Subcutaneous adipose tissue (tissue), 4 donors: ENCODE measurements around the gene B3GALT6. TPM values are rescaled to one million over a fixed set of nuclear protein-coding genes. Genes with fewer than 3 reads are reported as not detected.

ENCODE experiments used
- CTCF ChIP-seq: fragments of 450-650 bp; IDR thresholded peaks from one replicate; pipeline ENCODE4 v1.5.1; 2016; ENCODE audit warnings: low read depth, mild to moderate bottlenecking, control low read depth, antibody characterized with exemption, moderate library complexity
- total RNA-seq, 4 donors: library from RNA; depleted of rRNA; stranded (reverse); fragments of >200 nt; gene quantifications; one replicate each; pipeline ENCODE4 v1.1.0, GENCODE V29; 2016

B3GALT6 gene
- total RNA-seq, 4 donors from 2014 or later, result 7.2 to 13.9 (median 7.8) TPM

GRCh38 chr1:1262758-1263157 lies 30.7 kb downstream of the B3GALT6 start:
- TF ChIP-seq CTCF, result no peak

- TF ChIP-seq CTCF, result no peak
Observed at GRCh38 chr1:1264026-1264425, 32.0 kb downstream of the B3GALT6 start.

GRCh38 chr1:1264868-1265272 lies 32.8 kb downstream of the B3GALT6 start:
- no peak for TF ChIP-seq CTCF

- no peak for TF ChIP-seq CTCF
Observed at GRCh38 chr1:1267488-1268283, 35.6 kb downstream of the B3GALT6 start.

- no peak for TF ChIP-seq CTCF
Observed at GRCh38 chr1:1268284-1268682, 36.2 kb downstream of the B3GALT6 start.

- TF ChIP-seq CTCF, result no peak
Observed at GRCh38 chr1:1270813-1271212, 38.8 kb downstream of the B3GALT6 start.

GRCh38 chr1:1272341-1273208 lies 40.5 kb downstream of the B3GALT6 start:
- TF ChIP-seq CTCF, result no peak
